Peyer's patch (tissue), 4 donors: ENCODE results near the gene NFATC4. TPM values are rescaled to one million over a fixed set of nuclear protein-coding genes. Genes with fewer than 3 reads are reported as not detected.

Experiments used
- DNase-seq, 3 donors: peaks; one replicate each; pipeline ENCODE4 v3.0.0-alpha.2; 2017 to 2019
- H3K27ac ChIP-seq, 4 donors: fragments of 200-600 bp; sonication (generic); one replicate each; pipeline ENCODE4 v1.5.1; 2016 to 2019
- H3K27me3 ChIP-seq, 2 donors: fragments of 200-600 bp; sonication (generic); one replicate each; pipeline ENCODE4 v1.5.1; 2019
- H3K36me3 ChIP-seq, 3 donors: fragments of 200-600 bp; sonication (generic); one replicate each; pipeline ENCODE4 v1.5.1; 2016 to 2019
- H3K4me1 ChIP-seq, 4 donors: fragments of 200-600 bp; sonication (generic); one replicate each; pipeline ENCODE4 v1.5.1; 2016 to 2019
- H3K4me3 ChIP-seq, 4 donors: fragments of 200-600 bp; sonication (generic); 1 replicate in 3 of 4; 2 replicates in 1 of 4; pipeline ENCODE4 v1.5.1; 2016 to 2019; ENCODE audit warnings: mild to moderate bottlenecking in 1 of 4
- H3K9me3 ChIP-seq, 4 donors: fragments of 200-600 bp; sonication (generic); one replicate each; pipeline ENCODE4 v1.5.1; 2016 to 2019; ENCODE audit warnings: mild to moderate bottlenecking in 1 of 4
- CTCF ChIP-seq, 6 experiments: fragments of 450-650 bp in 4 of 6; fragments of 200-600 bp in 2 of 6; sonication (generic) in 1 of 6; IDR thresholded peaks; one replicate each; pipeline ENCODE4 v1.5.1; 2017 to 2019; ENCODE audit warnings: antibody characterized with exemption in 6 of 6, mild to moderate bottlenecking in 3 of 6, moderate library complexity in 1 of 6
- POLR2A ChIP-seq, 2 donors: fragments of 450-650 bp; IDR thresholded peaks; one replicate each; pipeline ENCODE4 v1.5.1; 2017; ENCODE audit warnings: antibody characterized with exemption in 2 of 2, mild to moderate bottlenecking in 2 of 2, moderate library complexity in 2 of 2
- total RNA-seq, 4 donors: library from RNA; depleted of rRNA; stranded (reverse); fragments of >200 nt; gene quantifications; one replicate each; pipeline ENCODE4 v1.1.0, GENCODE V29; 2016

NFATC4 gene
- total RNA-seq, 4 donors from 2014 or later: 6.5 to 52.0 (median 21.5) TPM

GRCh38 chr14:24330973-24331674, 36.9 kb upstream of the NFATC4 start:
- Histone ChIP-seq H3K36me3 (peaks cover 0 to 2% (median 0%) of the 10 kb centered on the region in 3 donors), H3K9me3 (no peaks in the 10 kb centered on the region), H3K27ac (no peak overlapping the region), H3K4me3 (no peak overlapping the region), H3K27me3 (peaks cover 0 to 12% of the 10 kb centered on the region in 2 donors), H3K4me1 (peaks cover 5 to 32% (median 27%) of the 10 kb centered on the region in 4 donors)
- TF ChIP-seq POLR2A (IDR thresholded peaks at IDR 0.05): no peak
- no peak for TF ChIP-seq CTCF (IDR thresholded peaks at IDR 0.05)
- no peak for DNase-seq

GRCh38 chr14:24331731-24332267, 36.2 kb upstream of the NFATC4 start:
- Histone ChIP-seq H3K36me3 (peaks cover 0 to 9% (median 0%) of the 10 kb centered on the region in 3 donors), H3K27me3 (peaks cover 0 to 12% of the 10 kb centered on the region in 2 donors), H3K9me3 (no peaks in the 10 kb centered on the region), H3K4me3 (no peak overlapping the region), H3K27ac (no peak overlapping the region), H3K4me1 (peaks cover 5 to 32% (median 27%) of the 10 kb centered on the region in 4 donors)
- no peak for DNase-seq
- no peak for TF ChIP-seq CTCF (IDR thresholded peaks at IDR 0.05)
- no peak for TF ChIP-seq POLR2A (IDR thresholded peaks at IDR 0.05)

DNA sequence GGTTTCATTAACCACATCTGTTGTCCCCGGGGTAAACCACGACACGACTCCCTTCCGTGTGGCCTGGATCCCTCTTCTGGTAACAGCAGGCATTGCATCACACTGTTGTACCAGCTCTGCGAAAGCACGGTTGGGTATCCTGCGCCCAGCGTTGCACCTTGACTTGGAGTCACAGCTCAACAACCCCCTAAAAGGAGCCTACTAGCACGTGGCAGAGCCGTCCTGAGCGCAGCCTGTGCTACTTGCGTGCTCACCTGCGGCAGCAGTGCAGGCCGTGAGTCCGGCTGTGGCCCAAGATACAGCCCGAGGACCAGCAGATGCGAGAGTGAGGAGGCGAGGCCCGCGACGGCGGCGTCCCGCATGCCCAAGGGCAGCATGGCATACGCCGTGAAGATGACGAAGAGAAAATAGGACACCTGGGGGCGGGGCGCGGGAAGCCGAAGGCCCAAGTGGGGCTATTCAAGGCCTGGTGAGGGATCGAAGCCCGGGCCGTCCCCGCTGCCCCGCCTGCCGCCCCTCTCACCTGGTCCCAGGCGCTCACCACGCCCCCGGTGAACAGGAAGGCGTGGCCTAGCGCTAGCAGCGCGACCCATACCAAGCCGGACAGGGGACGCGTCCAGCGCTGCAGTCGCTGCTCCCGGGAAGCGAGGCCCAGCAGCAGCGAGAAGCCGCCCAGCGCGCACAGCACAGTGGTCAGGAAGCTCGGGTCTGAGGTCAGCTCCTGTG, 35.6 kb upstream of the NFATC4 start:
- peaks cover 0 to 15% (median 0%) of the 10 kb centered on the region in 3 donors for H3K36me3 ChIP-seq
- DNase-seq: peak; percentile 78 to 94 (median 88)
- peak overlapping the region in 2 of 4 donors; percentile 25 to 45 for H3K27ac ChIP-seq
- peaks cover 5 to 32% (median 27%) of the 10 kb centered on the region in 4 donors for H3K4me1 ChIP-seq
- peaks cover 0 to 12% of the 10 kb centered on the region in 2 donors for H3K27me3 ChIP-seq
- peak overlapping the region; percentile 25 to 44 (median 42) for H3K4me3 ChIP-seq
- TF ChIP-seq POLR2A (IDR thresholded peaks at IDR 0.05): no peak
- TF ChIP-seq CTCF (IDR thresholded peaks at IDR 0.05): peak; percentile 76 to 88 (median 83)
- no peaks in the 10 kb centered on the region for H3K9me3 ChIP-seq

GRCh38 chr14:24334431-24335291, 33.3 kb upstream of the NFATC4 start, which contains the start of gene ADCY4:
Gene ADCY4, minus strand, starts transcription at chr14:24335071. Its CDS starts 419 bp downstream, at chr14:24334652.
- peak within 1 kb of the TSS in 3 of 4 donors; percentile 22 to 65 (median 40) for H3K27ac ChIP-seq
- peak in 1 of 3 donors; percentile 61 for DNase-seq
- no peak for TF ChIP-seq CTCF (IDR thresholded peaks at IDR 0.05)
- H3K36me3 ChIP-seq: peaks cover 0 to 26% (median 0%) of the 10 kb centered on the region in 3 donors
- H3K9me3 ChIP-seq: no peaks in the 10 kb centered on the region
- H3K27me3 ChIP-seq: peaks cover 0 to 12% of the 10 kb centered on the region in 2 donors
- H3K4me3 ChIP-seq: peak within 1 kb of the TSS; percentile 17 to 44 (median 36)
- peaks cover 5 to 49% (median 32%) of the 10 kb centered on the region in 4 donors for H3K4me1 ChIP-seq
